GM12891 (cell line): Measurements from ENCODE around the gene SLC27A1.

Experiments
- PAX5 ChIP-seq: IDR thresholded peaks from 2 replicates; pipeline ENCODE4 v1.6.1; 2011; ENCODE audit warnings: low read length, moderate library complexity, mild to moderate bottlenecking; ENCODE audit not compliant: insufficient read depth, severe bottlenecking
- POLR2A ChIP-seq: IDR thresholded peaks from 2 replicates; pipeline ENCODE4 v1.6.1; 2011; ENCODE audit warnings: low read depth, low read length, control low read depth
- POLR2AphosphoS5 ChIP-seq: IDR thresholded peaks from 2 replicates; pipeline ENCODE4 v1.6.1; 2011; ENCODE audit warnings: low read depth, low read length, control low read depth
- POU2F2 ChIP-seq: IDR thresholded peaks from 2 replicates; pipeline ENCODE4 v1.6.1; 2011; ENCODE audit warnings: low read depth, mild to moderate bottlenecking, control low read depth, low read length, moderate library complexity
- SPI1 ChIP-seq: IDR thresholded peaks from 2 replicates; pipeline ENCODE4 v1.6.1; 2011; ENCODE audit warnings: low read depth, low read length, control low read depth
- TAF1 ChIP-seq: IDR thresholded peaks from 2 replicates; pipeline ENCODE4 v1.6.1; 2011; ENCODE audit warnings: low read depth, low read length, control low read depth

DNA sequence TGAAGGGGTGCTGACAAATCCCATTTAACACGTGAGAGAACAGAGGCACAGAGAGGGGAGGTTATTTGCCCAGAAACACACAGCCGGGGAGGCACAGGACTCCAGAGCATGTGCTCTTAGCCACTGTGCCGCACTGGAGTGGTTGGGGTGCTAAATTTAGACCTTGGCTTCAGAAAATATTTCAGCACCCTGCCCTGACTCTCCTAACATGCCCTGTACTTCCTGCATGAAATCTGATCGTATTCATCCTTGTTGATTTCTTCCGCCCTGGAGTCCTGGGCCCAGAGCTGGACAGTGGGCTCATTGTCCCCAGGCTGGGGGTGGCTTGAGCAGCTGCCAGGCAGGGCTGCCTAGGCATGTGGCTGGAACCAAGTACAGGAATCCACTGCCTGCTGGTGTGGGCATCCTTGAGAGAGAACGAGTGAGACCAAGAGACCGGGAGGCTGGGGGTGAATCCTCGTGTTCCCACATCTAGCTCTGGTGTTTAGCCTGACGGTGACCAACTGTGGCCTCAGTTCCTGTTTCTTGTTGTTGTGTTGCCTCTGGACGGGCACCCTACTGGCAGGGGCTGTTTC is 5.3 kb downstream of the SLC27A1 start:
- TF ChIP-seq TAF1 (no peak), POLR2A (no peak), SPI1 (peak; percentile 16; the same call in 1 of the 2 replicates), POLR2AphosphoS5 (no peak), PAX5 (no peak), POU2F2 (no peak)
